ENCODE measurements around the gene ARID2. TPM values are rescaled to one million over a fixed set of nuclear protein-coding genes. Genes with fewer than 3 reads are reported as not detected.

Gene ARID2
- total and polyA plus RNA-seq, 2 of the 4 experiments (the other 2 are of a cell fraction) = 5.4 to 28.1 TPM

- H2BK20ac ChIP-seq (ENCODE audit: low read depth, low read length) = no peak overlapping the region
- DNase-seq = no peak
- no peak overlapping the region for H3K9ac ChIP-seq (ENCODE audit: low read depth, low read length)
- H3K9me3 ChIP-seq (ENCODE audit: control insufficient read depth, insufficient read depth, low read length) = no peaks in the 10 kb centered on the region
- dilution Hi-C loops (cut with HindIII; ENCODE audit: low sequenced_read_pairs, unreplicated experiment) (no loop called here), intact Hi-C loops (cut with micrococcal nuclease) (no loop called here), in situ Hi-C loops (cut with MboI; ENCODE audit: low sequenced_read_pairs) (loop anchor here (10.0 kb wide), 2 partner anchors 198 to 578 kb away; no protein-coding TSS in a partner anchor)
- TF ChIP-seq RAD21 (IDR thresholded peaks at IDR 0.05; ENCODE audit: low read length) (no peak), POLR2A (IDR thresholded peaks at IDR 0.05; ENCODE audit: low read depth, low read length) (no peak), CEBPB (IDR thresholded peaks at IDR 0.05; ENCODE audit: low read depth, low read length) (no peak), SMC3 (IDR thresholded peaks at IDR 0.05; ENCODE audit: low read depth, low read length) (no peak), ELK1 (IDR thresholded peaks at IDR 0.05; ENCODE audit: borderline replicate concordance, low read depth, low read length) (no peak), CHD1 (IDR thresholded peaks at IDR 0.05; ENCODE audit: low read depth, low read length) (no peak), MAFK (IDR thresholded peaks at IDR 0.05; ENCODE audit: low read depth, low read length) (no peak), USF2 (IDR thresholded peaks at IDR 0.05; ENCODE audit: low read depth, low read length) (no peak), FOS (IDR thresholded peaks at IDR 0.05; ENCODE audit: low read depth, low read length) (no peak), MXI1 (IDR thresholded peaks at IDR 0.05; ENCODE audit: borderline replicate concordance, low read depth, low read length) (no peak)
- BruUV-seq (replicated peaks) = no TSS peak
- H3K4ac ChIP-seq (ENCODE audit: low read depth, low read length) = no peak overlapping the region
- H2BK120ac ChIP-seq (ENCODE audit: low read depth, low read length) = no peak overlapping the region
- no peak overlapping the region for H2AFZ ChIP-seq (replicated peaks; ENCODE audit: low read length, poor library complexity)
- H3K4me1 ChIP-seq (ENCODE audit: control insufficient read depth, insufficient read depth, low read length) = no peaks in the 10 kb centered on the region
- peaks cover 11 to 48% of the 10 kb centered on the region in 2 experiments; a peak in 3 of 4 replicates for H3K79me1 ChIP-seq (ENCODE audit: low read depth in 1 of 2, low read length in 2 of 2)
- peaks cover 11% of the 10 kb centered on the region; the same call in 1 of the 2 replicates for H4K20me1 ChIP-seq (ENCODE audit: insufficient read depth, low read length)
- H2BK5ac ChIP-seq (ENCODE audit: low read depth, low read length, poor library complexity, severe bottlenecking) = no peak overlapping the region
- no peak overlapping the region for H3K4me3 ChIP-seq (ENCODE audit: insufficient read depth, low read depth, low read length)
- no peak overlapping the region for H4K5ac ChIP-seq (ENCODE audit: low read depth, low read length)
- no CpG with 5 or more reads among the region's 1 CpG for WGBS, 2 experiments (ENCODE audit: extremely low coverage in 2 of 2, insufficient read length in 1 of 2)
- 0 out of 2 replicates have a peak, but pooled peaks cover 3% of the 10 kb centered on the region for H3K9me1 ChIP-seq (ENCODE audit: insufficient read depth, low read length)
- no peak for ATAC-seq (ENCODE audit: low read depth)
- no peak overlapping the region for H3K56ac ChIP-seq (ENCODE audit: extremely low read depth, insufficient read depth, low read length)
- H3K36me3 ChIP-seq (ENCODE audit: control insufficient read depth, insufficient read depth, low read length) = peaks cover 6% of the 10 kb centered on the region; the same call in 1 of the 2 replicates
- H4K91ac ChIP-seq (ENCODE audit: insufficient read depth, low read depth, low read length) = no peak overlapping the region
- H3K23ac ChIP-seq (ENCODE audit: low read depth, low read length) = no peak overlapping the region
- ChIA-PET POLR2A (ENCODE audit: unreplicated experiment) (no interaction called here), CTCF (interaction anchor here (0.6 to 1.4 kb wide), 3 partner anchors 9 to 210 kb away, joined by 3 to 7 read pairs (median 5); no protein-coding TSS in a partner anchor)
- no peak overlapping the region for H3K4me2 ChIP-seq (ENCODE audit: low read depth, low read length)
- no peaks in the 10 kb centered on the region for H3K27me3 ChIP-seq (ENCODE audit: control insufficient read depth, insufficient read depth, low read length)
- no peak overlapping the region for H2AK9ac ChIP-seq (replicated peaks; ENCODE audit: low read depth, low read length, poor library complexity)
- H2AK5ac ChIP-seq (ENCODE audit: low read depth, low read length) = no peak overlapping the region
- H2BK15ac ChIP-seq (ENCODE audit: low read depth, low read length) = no peak overlapping the region
- H3K18ac ChIP-seq (ENCODE audit: low read depth, low read length) = no peak overlapping the region
- H3K14ac ChIP-seq (replicated peaks; ENCODE audit: low read depth, low read length) = no peak overlapping the region
- H4K8ac ChIP-seq (ENCODE audit: low read depth in 2 of 2, low read length in 2 of 2) = no peak overlapping the region
- no peak overlapping the region for H3K27ac ChIP-seq (ENCODE audit: insufficient read depth, low read length)
Measured at GRCh38 chr12:45742590-45742989, 13.1 kb downstream of the ARID2 start.
